ENCODE results near the gene PRPF18. TPM values are rescaled to one million over a fixed set of nuclear protein-coding genes. Genes with fewer than 3 reads are reported as not detected.

The PRPF18 gene
- total and polyA plus RNA-seq, 8 donors = 9.8 to 51.8 (median 21.7) TPM

DNA sequence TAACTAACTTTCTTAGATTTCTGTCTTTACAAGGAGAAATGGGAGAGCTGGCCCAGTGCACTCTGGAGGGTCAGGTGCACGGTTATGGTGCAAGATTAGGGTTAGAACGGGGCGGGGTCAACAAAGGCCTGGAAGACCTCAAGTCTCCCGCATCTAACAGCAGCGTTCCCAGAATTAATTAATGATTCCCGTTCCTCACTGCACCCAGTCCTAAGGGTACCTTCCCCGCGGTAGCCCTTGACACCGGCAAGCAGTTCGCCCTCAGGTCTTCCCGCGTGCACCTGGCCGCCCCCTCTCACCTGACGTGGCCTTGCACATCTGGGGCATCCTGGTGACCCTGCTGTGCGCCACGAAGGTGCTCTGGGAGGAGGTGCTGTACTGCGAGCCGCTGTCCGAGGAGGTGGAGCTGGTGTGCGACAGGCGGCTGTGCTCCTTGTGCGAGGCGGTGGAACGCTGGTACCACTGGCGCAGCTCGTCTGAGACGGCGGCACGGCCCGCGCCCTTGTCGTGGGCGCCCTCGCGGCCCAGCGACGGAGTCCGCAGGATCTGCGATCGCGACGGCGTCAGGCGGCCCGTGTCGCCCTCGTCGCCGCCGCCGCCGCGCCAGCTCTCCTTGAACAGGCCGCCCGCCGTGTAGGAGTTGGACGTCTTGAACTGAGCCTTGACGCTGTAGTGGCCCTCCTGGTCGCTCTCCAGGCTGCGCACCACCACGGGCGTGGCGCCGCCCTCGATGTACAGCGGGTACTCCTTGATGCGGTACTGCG, 69.8 kb downstream of the PRPF18 start:
- TF ChIP-seq POLR2A (IDR thresholded peaks at IDR 0.05) (no peak), EP300 (IDR thresholded peaks at IDR 0.05) (no peak), POLR2AphosphoS5 (IDR thresholded peaks at IDR 0.05) (no peak)
- TF ChIP-seq, protein P1, sequence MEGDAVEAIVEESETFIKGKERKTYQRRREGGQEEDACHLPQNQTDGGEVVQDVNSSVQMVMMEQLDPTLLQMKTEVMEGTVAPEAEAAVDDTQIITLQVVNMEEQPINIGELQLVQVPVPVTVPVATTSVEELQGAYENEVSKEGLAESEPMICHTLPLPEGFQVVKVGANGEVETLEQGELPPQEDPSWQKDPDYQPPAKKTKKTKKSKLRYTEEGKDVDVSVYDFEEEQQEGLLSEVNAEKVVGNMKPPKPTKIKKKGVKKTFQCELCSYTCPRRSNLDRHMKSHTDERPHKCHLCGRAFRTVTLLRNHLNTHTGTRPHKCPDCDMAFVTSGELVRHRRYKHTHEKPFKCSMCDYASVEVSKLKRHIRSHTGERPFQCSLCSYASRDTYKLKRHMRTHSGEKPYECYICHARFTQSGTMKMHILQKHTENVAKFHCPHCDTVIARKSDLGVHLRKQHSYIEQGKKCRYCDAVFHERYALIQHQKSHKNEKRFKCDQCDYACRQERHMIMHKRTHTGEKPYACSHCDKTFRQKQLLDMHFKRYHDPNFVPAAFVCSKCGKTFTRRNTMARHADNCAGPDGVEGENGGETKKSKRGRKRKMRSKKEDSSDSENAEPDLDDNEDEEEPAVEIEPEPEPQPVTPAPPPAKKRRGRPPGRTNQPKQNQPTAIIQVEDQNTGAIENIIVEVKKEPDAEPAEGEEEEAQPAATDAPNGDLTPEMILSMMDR (IDR thresholded peaks at IDR 0.05) = no peak
- no peaks in the 10 kb centered on the region for H3K9me3 ChIP-seq
- 90 to 94% (median 92%) methylated on average over 30 to 68 of the region's 68 CpGs for WGBS, 5 donors
- intact Hi-C loops (cut with DNase I; ENCODE audit: low total_unique reads) = no loop called here
- no peak for DNase-seq
- no peak overlapping the region for H3K4me3 ChIP-seq
- no peak overlapping the region for H3K27ac ChIP-seq
- no peaks in the 10 kb centered on the region for H3K27me3 ChIP-seq
- peaks cover 21 to 85% (median 79%) of the 10 kb centered on the region in 4 donors for H3K36me3 ChIP-seq
- peaks cover 5 to 23% (median 12%) of the 10 kb centered on the region in 4 donors for H3K4me1 ChIP-seq

DNA sequence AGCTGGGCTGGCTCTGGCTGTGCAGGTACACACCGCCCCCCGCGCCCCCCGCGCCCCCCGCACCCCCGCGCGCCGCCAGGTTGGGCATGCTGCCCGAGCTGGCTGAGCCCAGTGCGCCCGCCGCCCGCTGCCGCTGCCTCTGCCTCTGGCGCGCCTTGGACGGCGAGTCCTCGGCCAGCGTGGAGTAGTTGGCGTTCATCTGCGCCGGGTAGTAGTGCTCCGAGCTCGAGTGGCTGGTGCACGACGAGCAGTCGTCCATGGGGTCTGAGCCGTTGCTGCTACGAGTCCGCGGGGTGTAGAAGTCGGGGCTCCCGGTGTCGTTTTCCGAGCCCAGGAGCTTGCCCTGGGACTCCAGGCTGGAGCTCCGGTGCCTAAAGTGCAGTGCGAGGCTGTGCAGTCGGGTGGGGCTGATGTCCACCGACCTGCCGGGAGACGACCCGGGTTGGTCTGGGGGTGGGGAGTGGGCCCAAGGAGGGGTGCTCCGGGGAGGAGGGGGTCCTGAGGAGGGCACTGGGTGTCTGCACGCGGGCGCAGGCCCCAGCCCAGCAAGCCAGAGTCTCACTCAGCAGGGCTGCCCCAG, 70.4 kb downstream of the PRPF18 start:
- DNase-seq = no peak
- H3K36me3 ChIP-seq = peaks cover 17 to 85% (median 76%) of the 10 kb centered on the region in 4 donors
- no peaks in the 10 kb centered on the region for H3K9me3 ChIP-seq
- no peak overlapping the region for H3K27ac ChIP-seq
- intact Hi-C loops (cut with DNase I; ENCODE audit: low total_unique reads) = no loop called here
- peaks cover 5 to 26% (median 12%) of the 10 kb centered on the region in 4 donors for H3K4me1 ChIP-seq
- H3K27me3 ChIP-seq = no peaks in the 10 kb centered on the region
- TF ChIP-seq, protein P1 (IDR thresholded peaks at IDR 0.05) = no peak
- TF ChIP-seq EP300 (IDR thresholded peaks at IDR 0.05) = no peak
- no peak for TF ChIP-seq POLR2AphosphoS5 (IDR thresholded peaks at IDR 0.05)
- TF ChIP-seq POLR2A (IDR thresholded peaks at IDR 0.05) = no peak
- no peak overlapping the region for H3K4me3 ChIP-seq
- WGBS, 5 donors = 90 to 91% (median 91%) methylated on average over 20 to 49 of the region's 49 CpGs

DNA sequence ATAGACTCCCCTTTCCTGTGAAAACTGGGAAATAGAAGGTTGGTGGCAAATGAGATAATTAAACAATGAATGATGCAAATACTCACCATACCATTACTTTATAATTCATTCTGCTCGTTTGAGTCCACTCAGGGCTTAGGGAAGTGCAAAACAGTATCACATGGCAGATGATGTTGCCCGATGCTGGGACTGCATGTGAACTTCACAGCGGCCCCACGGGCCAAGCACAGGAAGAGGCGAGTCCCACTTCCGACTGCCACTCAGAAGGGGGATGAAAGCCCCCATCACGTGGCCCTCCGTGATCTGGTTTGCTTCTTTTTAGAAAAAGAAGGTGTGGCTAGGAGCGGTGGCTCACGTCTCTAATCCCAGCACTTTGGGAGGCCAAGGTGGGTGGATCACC, 71.5 kb downstream of the PRPF18 start:
- TF ChIP-seq, protein P1 (IDR thresholded peaks at IDR 0.05) = no peak
- TF ChIP-seq POLR2AphosphoS5 (IDR thresholded peaks at IDR 0.05) (no peak), EP300 (IDR thresholded peaks at IDR 0.05) (no peak), POLR2A (IDR thresholded peaks at IDR 0.05) (no peak)
- intact Hi-C loops (cut with DNase I; ENCODE audit: low total_unique reads) = no loop called here
- H3K9me3 ChIP-seq = no peaks in the 10 kb centered on the region
- no peak for DNase-seq
- peaks cover 5 to 26% (median 12%) of the 10 kb centered on the region in 4 donors for H3K4me1 ChIP-seq
- peaks cover 17 to 85% (median 76%) of the 10 kb centered on the region in 4 donors for H3K36me3 ChIP-seq
- WGBS, 5 donors = 74 to 80% (median 78%) methylated on average over 10 of the region's 10 CpGs
- no peaks in the 10 kb centered on the region for H3K27me3 ChIP-seq
- H3K4me3 ChIP-seq = no peak overlapping the region
- H3K27ac ChIP-seq = no peak overlapping the region

DNA sequence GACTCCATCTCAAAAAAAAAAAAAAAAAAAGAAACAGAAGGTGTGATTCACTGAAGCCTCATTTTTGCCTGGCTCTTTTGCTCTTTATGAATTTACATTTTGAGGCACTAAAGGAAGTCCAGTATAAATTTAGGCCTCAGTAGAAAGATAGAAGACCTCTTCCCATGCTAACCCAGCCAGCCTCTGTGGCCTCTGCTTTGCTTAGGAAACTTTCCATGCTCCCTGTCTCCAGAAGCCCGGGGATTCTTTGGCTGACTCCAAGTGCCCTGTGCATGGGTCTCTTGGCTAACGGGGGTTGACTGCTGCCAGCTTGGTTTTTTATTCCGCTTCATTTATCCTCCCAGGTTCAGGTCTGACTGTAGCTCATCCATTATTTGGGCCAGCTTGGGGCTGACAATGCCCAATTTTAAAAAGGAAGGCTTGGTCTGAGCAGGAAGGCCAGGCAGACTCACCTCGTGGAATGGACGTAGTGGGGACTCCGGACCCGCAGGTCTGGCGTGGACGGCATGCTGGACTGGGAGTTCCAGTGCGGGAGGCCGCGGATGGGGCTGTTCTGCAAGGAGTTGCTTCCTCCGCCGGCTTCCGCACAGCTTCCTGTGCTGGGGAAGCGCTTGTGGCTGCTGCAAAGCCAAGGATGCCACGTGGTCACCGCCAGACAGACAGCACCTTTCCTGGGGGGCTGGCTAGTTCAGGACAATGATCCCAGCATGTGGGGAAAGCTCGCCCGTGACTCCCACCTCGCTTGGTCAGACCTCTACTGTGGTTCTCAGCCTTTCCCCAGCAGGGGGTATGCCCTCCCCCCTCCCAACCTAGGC, 72.3 kb downstream of the PRPF18 start:
- intact Hi-C loops (cut with DNase I; ENCODE audit: low total_unique reads) = no loop called here
- TF ChIP-seq POLR2A (IDR thresholded peaks at IDR 0.05) (no peak), POLR2AphosphoS5 (IDR thresholded peaks at IDR 0.05) (no peak), EP300 (IDR thresholded peaks at IDR 0.05) (no peak)
- TF ChIP-seq, protein P1 (IDR thresholded peaks at IDR 0.05) = no peak
- peak overlapping the region in 3 of 5 donors; percentile 25 to 53 (median 29) for H3K27ac ChIP-seq
- H3K4me1 ChIP-seq = peaks cover 5 to 26% (median 12%) of the 10 kb centered on the region in 4 donors
- H3K9me3 ChIP-seq = no peaks in the 10 kb centered on the region
- no peak overlapping the region for H3K4me3 ChIP-seq
- H3K36me3 ChIP-seq = peaks cover 13 to 85% (median 76%) of the 10 kb centered on the region in 4 donors
- 65 to 87% (median 79%) methylated on average over 19 to 21 of the region's 21 CpGs for WGBS, 5 donors
- peak in 1 of 2 donors; percentile 43 for DNase-seq
- no peaks in the 10 kb centered on the region for H3K27me3 ChIP-seq

Data from stomach (tissue), 9 donors.